GM19324 (cell line): ENCODE results near the gene MZF1.
A peak's percentile ranks its signal among the peaks of the same experiment; 100 is the strongest.
"Not testable (repeated sequence)": the region's sequence is repeated elsewhere in the genome, so short reads cannot be mapped to it uniquely, and the experiment has no call there.

Source experiments
- ATAC-seq: cut with Tn5 transposase; IDR thresholded peaks from one replicate; pipeline ENCODE4 v1.9.1; 2021; ENCODE audit warnings: mild to moderate bottlenecking, moderate library complexity; ENCODE audit not compliant: unreplicated experiment, low FRiP score

Gene MZF1

GRCh38 chr19:58543826-58544590, 29.1 kb downstream of the MZF1 start, which contains the start of gene TRIM28:
TSS of gene TRIM28 (plus strand) at chr19:58544064. CDS start at chr19:58544758, 694 bp downstream.
- peak; percentile 87 for ATAC-seq

DNA sequence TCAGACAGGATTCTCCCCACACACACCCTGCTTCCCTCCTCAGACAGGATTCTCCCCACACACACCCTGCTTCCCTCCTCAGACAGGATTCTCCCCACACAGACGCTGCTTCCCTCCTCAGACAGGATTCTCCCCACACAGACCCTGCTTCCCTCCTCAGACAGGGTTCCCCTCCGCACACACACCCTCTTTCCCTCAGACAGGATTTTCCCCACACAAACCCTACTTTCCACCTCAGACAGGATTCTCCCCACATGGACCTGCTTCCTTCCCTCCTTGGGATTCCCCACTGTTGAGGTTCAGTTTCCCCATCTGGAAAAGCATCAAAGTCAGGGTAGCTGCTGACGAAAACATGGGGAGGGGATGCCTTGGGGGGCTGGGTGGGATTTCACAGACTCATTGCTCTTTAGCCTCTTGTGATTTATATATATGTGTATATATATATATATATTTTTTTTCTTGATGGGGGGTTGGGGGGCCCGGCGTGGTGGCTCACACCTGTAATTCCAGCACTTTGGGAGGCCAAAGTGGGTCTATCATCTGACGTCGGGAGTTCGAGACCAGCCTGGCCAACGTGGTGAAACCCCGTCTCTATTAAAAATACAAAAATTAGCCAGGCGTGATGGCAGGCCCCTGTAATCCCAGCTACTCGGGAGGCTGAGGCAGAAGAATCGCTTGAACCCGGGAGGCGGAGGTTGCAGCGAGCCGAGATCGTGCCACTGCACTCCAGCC, 30.3 kb downstream of the MZF1 start:
- ATAC-seq, result not testable (repeated sequence)

GRCh38 chr19:58539169-58539559, 34.0 kb downstream of the MZF1 start:
- not testable (repeated sequence) for ATAC-seq

GRCh38 chr19:58538257-58539168, 34.6 kb downstream of the MZF1 start:
- no peak for ATAC-seq

DNA sequence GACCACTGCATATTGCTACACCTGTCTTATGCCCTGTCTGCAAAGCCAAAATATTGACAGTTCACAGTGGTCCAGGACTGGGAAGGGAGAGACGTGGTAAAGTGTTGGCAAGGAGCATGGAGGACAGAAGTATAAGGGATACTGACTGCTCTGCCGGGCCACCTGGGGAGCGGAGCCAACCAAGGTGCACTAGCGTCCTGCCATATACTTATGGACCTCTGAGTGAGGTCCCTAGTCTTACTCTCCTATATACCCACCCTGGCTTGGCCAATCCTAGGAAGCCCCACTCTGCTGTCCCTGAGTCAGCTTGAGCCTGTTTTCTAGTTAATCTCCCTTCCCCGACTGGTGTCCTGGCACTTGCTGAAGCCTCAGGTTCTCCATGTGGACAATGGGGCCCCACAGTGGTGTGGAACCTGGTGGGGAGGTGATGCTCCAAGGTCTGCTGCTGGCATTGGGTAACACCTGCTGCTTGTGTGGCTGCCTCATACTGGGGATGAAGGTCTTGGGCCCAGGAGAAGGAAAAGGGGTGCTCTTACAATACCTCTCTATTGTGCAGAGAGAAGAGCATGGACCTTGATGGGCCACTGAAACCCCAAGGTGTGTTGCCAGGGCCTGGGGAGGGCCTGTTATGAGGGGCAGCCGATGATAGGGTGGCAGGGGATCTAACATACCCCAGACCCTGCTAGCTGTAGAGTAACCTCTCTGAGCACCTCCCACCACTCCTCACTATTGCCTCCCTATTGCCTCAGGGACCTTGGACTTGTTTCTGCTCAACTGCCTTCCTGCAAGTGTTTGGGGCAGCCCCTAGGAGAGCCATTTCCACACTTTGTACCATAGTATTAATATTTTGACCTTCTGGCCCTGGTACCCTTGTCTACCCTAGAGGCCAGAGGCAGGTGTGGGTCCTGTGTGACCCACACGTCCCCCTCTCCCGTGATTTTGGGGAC, 36.0 kb downstream of the MZF1 start:
- ATAC-seq, result no peak

- no peak for ATAC-seq
These were observed 37.3 kb downstream of the MZF1 start for GRCh38 chr19:58535857-58536256.

- ATAC-seq, result no peak
These were observed 41.9 kb downstream of the MZF1 start for GRCh38 chr19:58531034-58531840.

- ATAC-seq, result no peak
These were observed 43.7 kb downstream of the MZF1 start for GRCh38 chr19:58529405-58529804.

- ATAC-seq, result no peak
These were observed 50.4 kb downstream of the MZF1 start for GRCh38 chr19:58522709-58523108.

DNA sequence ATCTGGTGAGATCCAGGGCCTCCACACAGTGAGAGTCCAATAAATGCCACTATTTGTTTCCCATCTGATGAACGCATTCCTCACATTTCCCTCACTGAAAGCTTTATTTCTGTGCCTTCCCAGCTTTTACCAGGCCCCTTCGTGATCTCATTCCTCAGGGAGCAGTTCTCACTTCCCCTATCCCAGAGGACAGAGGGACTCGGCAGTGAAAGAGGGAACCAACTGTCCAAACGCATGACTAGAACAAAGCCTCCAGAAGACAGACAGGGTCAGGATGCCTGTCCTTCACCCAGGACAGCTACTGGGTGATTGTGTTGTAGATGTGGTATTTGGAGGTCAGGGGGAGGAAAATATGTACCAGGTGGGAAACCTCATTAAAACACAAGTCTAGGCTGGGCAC, 51.5 kb downstream of the MZF1 start:
- ATAC-seq, result no peak

- no peak for ATAC-seq
These were observed 52.9 kb downstream of the MZF1 start for GRCh38 chr19:58520257-58520599.

GRCh38 chr19:58519355-58520256, 53.5 kb downstream of the MZF1 start, which contains the start of gene ZBTB45:
TSS of gene ZBTB45 (minus strand) at chr19:58519810. CDS start at chr19:58517673, 2,137 bp downstream.
- ATAC-seq, result peak; percentile 86

- peak; percentile 0 for ATAC-seq
These were observed 54.1 kb downstream of the MZF1 start for GRCh38 chr19:58519087-58519354.

DNA sequence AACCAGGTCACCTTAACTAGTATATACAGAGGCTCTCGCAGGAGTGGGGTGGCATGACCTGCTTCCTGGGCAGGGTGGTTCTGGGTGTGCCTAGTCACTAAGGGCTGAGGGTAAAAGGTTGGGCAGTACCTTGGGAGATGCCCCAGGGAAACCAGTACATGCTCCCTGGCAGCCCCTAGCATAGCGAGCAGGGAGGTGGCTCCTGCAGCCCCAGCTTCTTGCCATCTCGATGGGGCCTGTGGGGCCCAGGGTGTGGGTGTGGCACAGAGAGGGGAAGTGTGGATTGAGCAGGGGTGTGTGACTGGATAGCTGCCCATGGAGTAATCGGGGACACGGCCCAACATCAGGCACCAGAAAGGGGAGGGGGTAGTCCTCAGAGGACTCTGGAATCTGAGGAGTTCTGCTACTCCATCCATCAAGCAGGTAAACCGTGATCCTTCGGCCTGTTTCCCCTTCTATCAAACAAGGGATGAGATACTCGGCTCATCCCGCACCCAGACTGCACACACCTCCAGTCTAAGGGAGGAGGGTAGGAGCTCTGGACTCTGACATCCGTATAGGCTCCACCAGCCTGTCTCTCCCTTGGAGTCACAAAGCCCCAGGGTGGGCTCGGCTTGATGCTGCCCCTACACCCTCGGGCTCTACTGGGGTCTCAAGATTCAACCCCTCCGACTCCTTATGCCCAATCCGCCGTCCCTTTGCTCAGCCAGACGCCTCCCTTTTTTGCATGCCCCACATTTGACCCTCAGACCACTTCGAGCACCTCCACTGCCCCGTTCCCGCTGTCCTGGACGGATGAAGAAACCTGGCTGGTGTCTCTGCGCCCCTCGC, 54.7 kb downstream of the MZF1 start:
- ATAC-seq, result no peak

DNA sequence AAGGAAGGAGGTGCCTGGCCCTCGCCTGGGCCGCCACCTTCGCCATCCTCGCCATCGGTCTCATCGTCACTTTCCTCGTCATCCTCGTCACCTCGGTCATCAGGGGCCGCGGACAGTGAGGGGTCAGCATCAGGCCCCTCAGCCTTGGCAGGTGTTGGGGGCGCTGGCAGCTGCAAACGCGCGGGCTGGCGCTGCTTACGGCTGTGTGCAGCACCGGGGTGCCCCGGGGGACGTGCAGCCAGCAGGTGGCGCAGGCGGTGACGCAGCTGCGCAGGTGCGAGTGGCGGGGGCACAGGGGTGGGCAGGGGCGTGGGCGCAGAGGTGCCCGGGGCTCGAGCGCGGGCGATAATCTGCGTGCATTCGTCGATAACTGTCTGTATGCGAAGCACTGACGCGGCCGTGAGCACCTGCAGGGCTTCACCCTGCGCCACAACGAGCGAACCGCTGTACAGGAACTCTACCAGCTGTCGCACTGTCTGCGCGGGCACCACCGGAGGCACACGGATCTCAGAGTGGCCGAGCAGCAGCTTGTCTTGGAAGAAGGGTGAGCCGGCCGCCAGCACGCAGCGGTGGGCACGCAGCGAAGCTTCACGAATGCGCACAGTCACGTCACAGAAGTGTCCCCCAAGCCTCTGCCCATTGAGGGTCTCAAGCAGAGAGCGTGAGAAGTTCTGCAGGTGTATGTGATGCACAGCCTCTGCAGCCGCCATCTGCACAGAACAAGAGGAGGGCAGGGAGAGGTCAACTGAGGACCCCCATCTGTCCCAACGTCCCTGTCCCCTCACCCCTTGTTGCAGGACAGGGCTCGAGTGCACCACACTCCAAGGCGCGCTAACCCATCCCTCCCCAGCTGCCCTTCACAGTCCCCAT, 55.9 kb downstream of the MZF1 start:
- no peak for ATAC-seq

DNA sequence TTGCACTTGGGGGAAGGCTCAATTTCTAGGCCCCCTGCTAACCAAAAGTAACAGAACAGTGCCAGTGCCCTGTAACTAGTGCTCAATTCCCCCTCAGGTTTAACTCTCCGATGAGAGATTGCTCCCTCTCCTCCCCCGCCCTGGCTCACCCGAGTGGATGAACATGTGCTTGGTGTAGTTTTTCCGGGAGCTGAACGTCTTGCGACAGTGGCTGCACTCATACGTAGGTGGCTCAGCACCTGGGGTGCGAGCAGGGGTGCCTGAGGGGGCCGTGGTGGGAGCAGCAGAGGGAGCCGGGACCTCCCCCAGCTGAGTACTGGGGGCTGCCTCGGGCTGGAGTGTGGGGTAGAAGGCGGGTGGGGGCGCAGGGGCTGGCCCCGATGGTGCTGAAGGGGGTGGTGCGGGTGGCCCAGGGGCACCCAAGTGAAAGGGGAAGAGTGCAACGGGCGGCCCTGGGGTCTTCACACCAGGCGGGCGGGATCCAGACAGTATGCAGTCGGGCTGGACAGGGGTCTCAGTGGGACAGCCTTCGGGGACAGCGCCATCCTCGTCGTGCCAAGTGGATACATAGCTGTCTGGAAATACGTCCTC, 56.8 kb downstream of the MZF1 start:
- ATAC-seq, result no peak
